Ishikawa (cell line): Measurements from ENCODE around the gene TRIP10.
A peak's percentile ranks its signal among the peaks of the same experiment; 100 is the strongest.

ENCODE experiments used
- CEBPB ChIP-seq: IDR thresholded peaks from 2 replicates; pipeline ENCODE4 v1.6.1; 2012
- EGR1 ChIP-seq: IDR thresholded peaks from 2 replicates; pipeline ENCODE4 v1.6.1; 2012
- EP300 ChIP-seq: IDR thresholded peaks from 2 replicates; pipeline ENCODE4 v1.6.1; 2012; ENCODE audit warnings: borderline replicate concordance
- FOXM1 ChIP-seq: IDR thresholded peaks from 2 replicates; pipeline ENCODE4 v1.6.1; 2012; ENCODE audit warnings: low read depth, borderline replicate concordance
- MAX ChIP-seq: IDR thresholded peaks from 2 replicates; pipeline ENCODE4 v1.6.1; 2012
- NFIC ChIP-seq: IDR thresholded peaks from 2 replicates; pipeline ENCODE4 v1.6.1; 2012
- RAD21 ChIP-seq: IDR thresholded peaks from 2 replicates; pipeline ENCODE4 v1.6.1; 2012; ENCODE audit warnings: low read depth
- REST ChIP-seq: IDR thresholded peaks from 2 replicates; pipeline ENCODE4 v1.6.1; 2012; ENCODE audit warnings: low read depth, mild to moderate bottlenecking
- TAF1 ChIP-seq: IDR thresholded peaks from 2 replicates; pipeline ENCODE4 v1.6.1; 2012; ENCODE audit warnings: low read depth, mild to moderate bottlenecking
- TCF12 ChIP-seq: IDR thresholded peaks from 2 replicates; pipeline ENCODE4 v1.6.1; 2012; ENCODE audit warnings: low read depth
- TEAD4 ChIP-seq: IDR thresholded peaks from 2 replicates; pipeline ENCODE4 v1.6.1; 2012
- USF1 ChIP-seq: IDR thresholded peaks from 2 replicates; pipeline ENCODE4 v1.6.1; 2012
- YY1 ChIP-seq: IDR thresholded peaks from 2 replicates; pipeline ENCODE4 v1.6.1; 2012; ENCODE audit warnings: low read depth
- ZBTB7A ChIP-seq: IDR thresholded peaks from 2 replicates; pipeline ENCODE4 v1.6.1; 2012; ENCODE audit warnings: low read depth

GRCh38 chr19:6739883-6740588, 556 bp downstream of the TRIP10 start:
- TF ChIP-seq TEAD4 (no peak), REST (no peak), RAD21 (no peak), FOXM1 (no peak), ZBTB7A (peak; percentile 18; the same call in 1 of the 2 replicates), EP300 (no peak), YY1 (no peak), CEBPB (no peak), MAX (peak; percentile 56), USF1 (no peak), NFIC (no peak), EGR1 (no peak), TCF12 (0 out of 2 replicates have a peak, but pooled peaks have one; percentile 19), TAF1 (no peak)
